Right lobe of liver (tissue), 4 donors: Measurements from ENCODE around the gene HSD17B12.

Experiments used
- POLR2A ChIP-seq: fragments of 450-650 bp; IDR thresholded peaks from one replicate; pipeline ENCODE4 v1.6.1; 2017; ENCODE audit warnings: antibody characterized with exemption, mild to moderate bottlenecking
- TF ChIP-seq, protein P1 (sequence below), 4 donors: fragments of 200-600 bp in 3 of 4; fragments of 450-650 bp in 1 of 4; IDR thresholded peaks; one replicate each; pipeline versions ENCODE4 v1.5.1 to v1.8.0; 2016 to 2022; ENCODE audit warnings: antibody characterized with exemption in 4 of 4, mild to moderate bottlenecking in 2 of 4
- donor health status: DM: no; HTN: no; CAD: no.
- donor health status: DM: no; HTN: no; CAD: no.
- donor health status: DM: no; HTN: yes; CAD: no.

GRCh38 chr11:43834286-43834685 lies 153.7 kb downstream of the HSD17B12 start:
- no peak for TF ChIP-seq POLR2A
- TF ChIP-seq, protein P1, sequence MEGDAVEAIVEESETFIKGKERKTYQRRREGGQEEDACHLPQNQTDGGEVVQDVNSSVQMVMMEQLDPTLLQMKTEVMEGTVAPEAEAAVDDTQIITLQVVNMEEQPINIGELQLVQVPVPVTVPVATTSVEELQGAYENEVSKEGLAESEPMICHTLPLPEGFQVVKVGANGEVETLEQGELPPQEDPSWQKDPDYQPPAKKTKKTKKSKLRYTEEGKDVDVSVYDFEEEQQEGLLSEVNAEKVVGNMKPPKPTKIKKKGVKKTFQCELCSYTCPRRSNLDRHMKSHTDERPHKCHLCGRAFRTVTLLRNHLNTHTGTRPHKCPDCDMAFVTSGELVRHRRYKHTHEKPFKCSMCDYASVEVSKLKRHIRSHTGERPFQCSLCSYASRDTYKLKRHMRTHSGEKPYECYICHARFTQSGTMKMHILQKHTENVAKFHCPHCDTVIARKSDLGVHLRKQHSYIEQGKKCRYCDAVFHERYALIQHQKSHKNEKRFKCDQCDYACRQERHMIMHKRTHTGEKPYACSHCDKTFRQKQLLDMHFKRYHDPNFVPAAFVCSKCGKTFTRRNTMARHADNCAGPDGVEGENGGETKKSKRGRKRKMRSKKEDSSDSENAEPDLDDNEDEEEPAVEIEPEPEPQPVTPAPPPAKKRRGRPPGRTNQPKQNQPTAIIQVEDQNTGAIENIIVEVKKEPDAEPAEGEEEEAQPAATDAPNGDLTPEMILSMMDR (IDR thresholded peaks at IDR 0.05): no peak
